HG03066 (cell line): ENCODE results near the gene PIK3R4.
A peak's percentile ranks its signal among the peaks of the same experiment; 100 is the strongest.

Experiments
- ATAC-seq: cut with Tn5 transposase; IDR thresholded peaks from one replicate; pipeline ENCODE4 v1.9.1; 2021; ENCODE audit warnings: low read depth; ENCODE audit not compliant: unreplicated experiment

Gene PIK3R4

DNA sequence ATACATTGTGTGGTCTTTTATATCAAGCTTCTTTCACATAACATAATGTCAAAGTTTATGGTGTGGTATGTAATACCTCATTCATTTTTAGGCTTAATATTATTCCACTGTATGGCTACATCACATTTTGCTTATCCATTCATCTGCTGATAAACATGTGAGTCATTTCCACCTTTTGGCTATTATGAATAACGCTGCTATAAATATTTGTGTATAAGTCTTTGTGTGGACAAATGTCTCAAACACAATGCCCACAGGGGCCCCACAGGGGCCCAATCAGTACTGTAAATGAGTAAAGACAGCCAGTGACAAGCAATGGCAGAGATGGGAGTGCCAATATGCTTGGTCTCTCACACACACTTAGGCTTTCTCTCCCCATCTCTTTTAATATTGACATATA, 54.2 kb downstream of the PIK3R4 start:
- ATAC-seq = no peak

DNA sequence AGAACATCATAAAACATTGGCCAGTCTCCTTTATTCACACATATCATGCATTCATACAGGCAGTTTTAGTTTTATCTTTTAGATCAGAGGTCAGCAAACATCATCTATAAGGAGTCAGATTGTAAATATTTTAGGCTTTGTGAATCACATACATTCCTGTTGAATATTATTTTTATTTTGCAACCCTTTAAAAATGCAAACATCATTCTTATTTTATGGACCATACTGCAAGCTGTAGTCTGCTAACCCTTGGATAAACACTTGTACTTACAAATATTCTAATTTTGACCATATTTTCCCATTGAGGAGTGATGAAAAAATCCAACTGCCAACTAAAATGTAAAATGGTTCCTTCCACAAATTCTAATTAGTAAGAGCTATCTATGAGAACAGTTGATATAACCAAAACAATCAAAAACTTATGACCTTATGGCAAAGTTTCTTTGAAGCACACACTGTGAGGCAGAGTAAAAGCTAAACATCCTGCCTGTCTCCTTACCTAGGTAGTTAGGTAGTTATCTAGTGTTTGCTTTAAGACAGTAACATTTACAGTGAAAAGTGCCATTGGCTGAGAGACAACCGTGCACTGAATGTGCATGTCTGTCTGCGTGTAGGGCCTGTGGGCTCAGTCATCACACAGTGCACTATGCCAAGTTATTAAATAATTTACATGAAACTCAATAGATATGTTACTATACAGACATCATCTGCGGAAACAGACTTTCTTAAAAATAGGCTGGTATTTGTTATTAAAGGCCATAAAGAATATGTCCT, 57.7 kb downstream of the PIK3R4 start:
- no peak for ATAC-seq

DNA sequence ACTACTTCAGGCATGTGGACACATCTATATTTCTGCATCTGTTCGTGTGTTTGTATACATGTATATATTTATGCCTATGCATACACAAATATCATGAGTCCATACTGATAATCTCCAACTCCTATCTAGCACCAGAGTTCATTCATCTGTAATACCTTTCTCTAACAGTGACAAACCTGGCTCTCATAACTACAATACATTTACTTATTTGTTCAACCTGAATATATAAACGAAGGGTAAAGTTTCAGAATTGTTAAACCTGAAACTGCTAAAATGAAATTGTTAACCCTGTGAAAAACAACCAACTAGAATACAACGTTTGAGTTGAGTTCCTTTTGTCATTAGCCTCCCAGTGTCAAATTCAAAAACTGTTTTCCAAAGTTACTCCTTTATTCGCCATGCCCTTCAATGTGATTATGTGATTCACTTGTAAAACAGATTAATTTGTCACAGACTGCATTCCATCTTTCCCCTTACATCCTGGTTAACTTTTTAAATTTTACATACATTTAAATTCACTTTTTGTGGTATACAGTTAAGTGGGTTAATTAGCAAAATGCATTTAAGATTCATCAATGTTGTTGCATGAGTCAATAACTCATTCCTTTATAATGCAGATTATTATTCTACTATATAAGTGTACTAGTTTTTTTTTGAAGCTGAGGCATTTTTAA, 58.5 kb downstream of the PIK3R4 start:
- ATAC-seq = peak; percentile 58

DNA sequence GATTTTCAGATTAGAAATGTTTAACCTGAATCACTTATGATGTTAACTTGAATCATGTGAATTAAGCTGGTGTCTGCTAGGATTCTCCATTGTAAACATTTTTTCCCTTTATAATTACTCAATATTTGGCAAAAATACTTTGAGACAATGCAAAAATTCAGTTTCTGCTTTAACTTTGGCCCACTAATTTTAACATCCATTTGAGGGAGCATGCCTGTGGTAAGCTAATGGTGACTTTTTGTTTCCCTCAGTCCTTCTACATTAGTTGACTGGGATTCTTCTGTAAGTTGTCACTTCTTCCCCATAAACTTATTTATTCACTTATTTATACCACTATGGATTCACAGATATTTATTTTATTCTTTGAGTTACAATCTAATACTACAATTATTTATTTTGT, 59.3 kb downstream of the PIK3R4 start:
- no peak for ATAC-seq

DNA sequence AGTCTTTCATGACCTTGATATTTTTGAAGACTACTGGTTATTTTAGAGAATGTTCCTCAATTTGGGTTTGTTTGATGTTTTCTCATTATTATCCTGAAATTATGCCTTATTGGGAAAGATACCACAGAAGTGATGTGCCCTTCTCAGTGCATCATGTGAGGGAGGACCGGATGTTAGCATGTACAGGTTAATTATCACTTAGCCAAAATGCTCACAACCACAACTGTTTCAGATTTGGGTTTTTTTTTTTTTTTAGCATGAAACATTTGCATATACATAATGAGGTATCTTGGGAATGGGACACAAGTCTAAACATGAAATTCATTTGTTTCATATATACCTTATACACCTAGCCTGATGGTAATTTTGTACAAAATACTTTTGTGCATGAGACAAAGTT, 59.8 kb downstream of the PIK3R4 start:
- peak; percentile 56 for ATAC-seq

DNA sequence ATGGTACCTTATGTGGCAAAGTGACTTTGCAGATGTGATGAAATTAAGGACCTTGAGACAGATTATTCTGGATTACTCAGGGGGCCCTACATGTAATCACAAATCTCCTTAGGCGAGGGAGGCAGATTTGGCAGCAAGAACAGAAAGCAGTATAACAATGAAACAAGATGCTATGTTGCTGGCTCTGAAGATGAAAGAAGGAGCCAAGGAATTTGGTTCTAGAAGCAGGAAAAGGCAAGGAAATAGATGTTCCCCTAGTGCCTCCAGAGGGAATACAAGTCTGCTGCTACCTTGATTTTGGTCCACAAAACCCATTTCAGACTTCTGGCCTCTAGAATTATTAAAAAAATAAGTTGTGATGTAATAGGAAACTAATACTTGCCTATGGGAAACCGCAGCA, 64.5 kb downstream of the PIK3R4 start:
- ATAC-seq = no peak

DNA sequence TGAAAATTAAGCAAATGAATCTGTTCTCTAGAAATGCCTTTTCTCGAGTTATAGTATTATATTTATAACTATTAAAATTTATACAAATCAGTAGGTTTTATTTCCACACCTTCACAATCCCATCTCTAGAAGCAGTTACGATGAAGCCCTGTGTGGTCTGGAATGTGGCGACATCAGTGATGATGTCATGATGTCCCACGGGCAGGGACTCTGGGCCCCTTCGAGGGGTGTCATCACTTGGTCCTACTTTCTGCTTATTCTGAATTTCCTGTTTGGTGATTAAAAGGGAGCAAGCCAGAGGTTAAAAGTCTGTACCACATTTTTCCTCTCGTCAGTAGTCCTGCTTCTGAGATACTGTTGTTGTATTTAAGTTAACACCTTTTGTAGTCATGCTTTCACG, 67.4 kb downstream of the PIK3R4 start:
- no peak for ATAC-seq

DNA sequence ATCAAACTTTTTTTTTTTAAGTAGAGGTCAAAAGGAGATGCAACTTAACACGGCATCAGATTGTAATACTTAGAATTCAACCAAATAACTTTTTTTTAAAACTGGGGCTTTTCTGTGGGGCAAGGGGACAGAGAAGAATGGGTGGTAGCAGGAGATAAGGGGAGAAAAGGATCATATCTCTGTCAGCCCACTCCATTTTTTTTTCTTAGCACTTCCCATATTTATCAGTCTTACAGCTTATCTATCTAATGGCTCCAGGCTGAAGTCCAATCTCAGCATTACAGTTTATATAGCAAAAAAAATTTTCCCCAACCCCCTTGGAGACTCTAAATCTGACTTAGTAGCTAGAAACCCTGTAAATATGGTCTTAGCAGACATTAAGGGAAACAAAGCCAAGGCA, 69.3 kb downstream of the PIK3R4 start:
- ATAC-seq = no peak

DNA sequence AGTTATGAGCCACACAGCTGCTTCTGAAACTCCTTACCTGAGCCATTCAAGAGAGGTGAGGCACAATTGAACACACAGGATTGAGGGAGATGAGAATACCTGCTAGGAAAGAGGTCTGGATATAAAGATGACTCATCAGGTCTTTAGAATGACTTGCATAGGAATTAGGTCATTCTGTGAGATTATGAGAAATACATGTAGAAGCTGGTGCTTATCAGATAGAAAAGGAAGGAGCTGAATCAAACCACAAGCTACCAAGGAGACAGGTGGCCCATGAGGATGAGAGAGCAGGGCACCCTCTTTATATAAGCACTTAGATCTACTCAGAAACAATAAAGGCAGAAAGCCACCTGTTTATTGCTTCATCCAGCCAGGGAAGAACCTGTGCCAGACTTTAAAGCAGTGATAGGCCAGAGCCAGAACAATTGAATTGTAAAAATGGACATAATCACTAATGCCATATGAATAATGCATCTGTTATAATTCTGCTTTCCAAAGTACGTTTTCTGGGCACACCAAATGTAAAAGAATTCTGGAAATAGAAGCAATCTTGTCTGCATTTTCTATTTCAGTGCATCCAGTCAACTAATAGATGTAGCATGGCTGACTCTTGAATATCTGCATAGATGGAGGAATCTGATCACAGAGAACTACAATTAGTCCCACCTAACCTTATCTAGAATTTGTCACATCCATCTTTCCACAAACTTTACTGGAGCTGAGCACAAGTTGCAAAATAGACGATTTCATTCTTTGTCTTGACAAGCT, 74.9 kb downstream of the PIK3R4 start:
- no peak for ATAC-seq

DNA sequence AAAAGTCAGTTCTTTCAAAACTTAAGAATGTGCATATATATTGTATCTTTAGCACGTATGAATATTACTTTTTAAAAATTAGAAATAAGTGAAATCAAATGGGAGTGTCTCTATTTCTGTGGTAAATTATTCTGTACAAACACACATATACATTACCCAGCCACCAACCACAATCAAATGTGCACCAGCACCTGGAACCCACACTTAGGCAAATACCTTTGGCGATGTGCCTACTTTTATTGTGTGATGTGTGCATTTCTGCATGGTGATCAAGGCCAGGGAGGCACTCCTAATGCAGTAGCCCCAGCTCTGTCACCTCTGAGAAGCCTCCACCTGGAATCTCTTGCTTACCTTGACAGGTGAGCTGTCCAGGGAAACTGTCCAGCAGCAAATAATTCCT, 76.9 kb downstream of the PIK3R4 start:
- ATAC-seq = no peak

DNA sequence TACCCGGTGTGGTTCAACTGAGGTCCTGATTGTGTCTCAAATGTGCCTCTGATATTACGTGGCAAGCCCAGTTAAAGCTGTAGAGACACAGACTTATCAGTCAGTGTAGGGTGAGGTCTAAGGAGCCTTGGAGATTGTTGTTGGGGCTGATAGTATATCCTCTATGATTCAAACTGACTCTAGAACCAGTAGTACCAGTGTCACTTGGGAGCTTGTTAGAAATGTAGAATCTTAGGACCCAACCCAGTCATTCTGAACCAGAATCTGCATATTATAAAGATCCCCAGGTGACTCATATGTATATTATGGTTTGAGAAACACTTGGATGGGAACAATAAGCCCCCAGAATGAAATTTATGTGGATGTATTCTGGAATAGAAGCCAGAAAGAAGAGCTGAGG, 83.5 kb downstream of the PIK3R4 start:
- no peak for ATAC-seq

DNA sequence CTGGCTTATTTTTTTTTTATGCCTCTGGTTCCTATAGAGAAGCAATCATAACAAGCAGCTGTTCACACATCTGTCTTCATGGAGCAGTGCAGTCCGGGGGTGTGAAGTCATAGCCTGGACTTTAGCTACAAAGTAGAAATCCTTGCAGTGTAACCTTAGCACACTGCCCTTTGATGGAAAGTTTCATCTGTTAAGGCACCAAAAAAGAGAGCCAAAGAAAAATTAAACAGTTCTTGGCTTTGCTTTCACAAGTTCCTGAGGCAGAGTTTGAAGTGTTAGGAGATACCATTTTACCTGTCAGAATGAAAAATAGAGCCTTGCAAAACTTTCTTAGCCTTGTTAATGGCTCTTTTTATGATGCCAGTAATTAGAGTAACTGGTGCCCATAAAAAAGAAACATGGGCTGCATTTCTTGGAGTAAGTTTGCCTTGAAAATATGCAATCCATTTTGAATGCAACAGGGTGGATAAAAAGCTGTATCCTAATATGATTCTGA, 84.1 kb downstream of the PIK3R4 start:
- no peak for ATAC-seq

DNA sequence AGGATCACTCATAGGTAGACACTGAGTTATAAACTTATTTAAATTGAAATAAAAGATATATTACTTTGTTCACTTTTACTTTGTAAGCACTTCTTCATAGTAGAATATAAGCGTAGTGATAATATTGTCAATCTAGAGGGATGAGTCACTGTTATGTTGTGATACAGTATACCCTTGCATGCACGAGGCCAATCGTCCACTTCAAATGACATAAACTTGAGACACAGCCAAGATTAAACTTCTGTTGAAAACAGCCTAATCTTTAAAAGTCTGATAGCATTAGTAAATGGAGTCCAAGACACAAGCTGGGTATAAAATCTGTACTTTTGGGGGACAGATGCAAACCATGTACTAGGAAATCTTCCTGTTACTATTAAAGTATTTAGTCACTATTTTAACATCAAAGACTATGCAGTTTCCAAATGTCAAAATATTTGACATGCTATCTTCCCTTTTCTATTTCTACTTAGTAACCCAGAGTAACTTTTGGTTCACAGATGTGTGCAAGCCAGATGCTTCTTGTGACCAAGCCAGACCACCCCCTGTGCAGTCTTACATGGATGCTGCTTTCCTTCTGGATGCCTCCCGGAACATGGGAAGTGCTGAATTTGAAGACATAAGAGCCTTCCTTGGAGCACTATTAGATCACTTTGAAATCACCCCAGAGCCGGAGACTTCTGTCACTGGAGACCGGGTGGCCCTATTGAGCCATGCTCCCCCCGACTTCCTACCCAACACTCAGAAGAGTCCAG, 85.3 kb downstream of the PIK3R4 start:
- no peak for ATAC-seq

DNA sequence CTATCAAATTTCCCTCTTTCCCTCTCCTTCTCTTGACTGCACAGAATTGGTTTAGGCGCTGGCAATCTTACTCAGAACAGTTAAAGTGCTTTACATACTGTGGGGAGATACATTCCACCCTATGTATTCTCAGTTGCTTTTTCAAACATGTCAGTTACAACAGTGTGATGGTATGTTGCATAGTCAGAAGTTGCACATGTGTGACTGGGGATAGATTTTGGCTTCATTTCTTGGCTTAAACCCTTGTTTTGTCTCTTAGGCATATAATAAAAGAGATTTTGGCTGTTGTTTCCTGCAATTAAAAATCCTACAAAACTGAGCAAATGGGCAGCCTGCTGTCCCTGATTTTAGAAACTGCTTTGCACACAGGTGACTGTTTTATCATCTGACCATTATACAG, 86.7 kb downstream of the PIK3R4 start:
- ATAC-seq = no peak

DNA sequence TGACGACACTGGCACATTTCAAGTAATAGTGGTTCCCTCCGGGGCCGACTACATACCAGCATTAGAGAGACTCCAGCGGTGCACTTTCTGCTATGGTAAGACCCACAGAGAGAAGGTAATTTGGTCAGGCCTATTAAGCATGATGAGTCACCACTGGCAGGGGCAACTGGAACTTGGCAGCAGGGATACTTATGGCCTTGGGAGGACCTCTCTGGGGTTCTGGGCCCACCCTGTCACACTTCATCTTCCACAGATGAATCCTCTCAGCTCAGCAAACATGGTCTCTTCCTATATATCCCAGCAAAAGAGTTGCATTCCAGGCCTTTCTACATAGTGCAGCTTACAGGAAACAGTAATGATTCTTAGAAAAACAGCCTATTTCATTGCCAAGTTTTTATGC, 88.0 kb downstream of the PIK3R4 start:
- no peak for ATAC-seq

DNA sequence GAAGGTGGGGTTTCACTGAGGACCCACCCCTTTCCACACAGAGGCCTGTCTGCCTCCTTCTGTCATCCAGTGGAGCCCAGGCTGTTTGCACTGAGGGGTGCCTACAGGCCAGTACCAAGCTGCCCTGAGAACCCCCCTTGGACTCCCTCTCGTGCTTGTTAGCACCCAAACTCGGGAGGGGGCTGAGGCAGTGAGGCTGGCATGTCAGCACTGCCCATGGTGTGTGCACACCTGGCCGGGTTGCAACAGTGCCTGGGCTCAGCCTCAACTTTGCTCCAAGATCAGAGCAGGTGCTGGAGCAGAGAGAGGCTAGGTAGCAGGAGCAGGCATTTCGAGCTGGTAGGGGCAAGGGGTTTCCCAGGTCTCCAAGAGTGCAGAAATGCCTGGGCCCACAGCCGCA, 90.0 kb downstream of the PIK3R4 start:
- ATAC-seq = no peak

DNA sequence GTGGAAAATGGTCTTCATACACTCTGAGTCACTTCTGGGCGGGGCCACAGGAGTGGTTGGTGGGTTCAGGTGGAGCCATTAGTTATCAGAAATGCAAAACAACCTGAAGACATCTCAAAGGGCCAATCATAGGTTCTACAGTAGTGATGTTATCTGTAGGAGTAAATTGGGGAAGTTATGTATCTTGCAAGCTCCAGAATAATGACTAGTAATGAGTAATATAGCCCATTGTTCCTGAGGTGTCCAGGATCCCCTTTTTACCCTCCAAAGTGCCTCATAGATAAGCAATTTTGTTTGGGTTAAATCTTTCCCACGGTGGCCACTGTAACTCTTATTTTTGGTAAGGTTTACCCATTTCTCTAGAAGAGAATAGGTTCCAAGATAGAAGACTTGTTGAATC, 91.7 kb downstream of the PIK3R4 start:
- no peak for ATAC-seq

DNA sequence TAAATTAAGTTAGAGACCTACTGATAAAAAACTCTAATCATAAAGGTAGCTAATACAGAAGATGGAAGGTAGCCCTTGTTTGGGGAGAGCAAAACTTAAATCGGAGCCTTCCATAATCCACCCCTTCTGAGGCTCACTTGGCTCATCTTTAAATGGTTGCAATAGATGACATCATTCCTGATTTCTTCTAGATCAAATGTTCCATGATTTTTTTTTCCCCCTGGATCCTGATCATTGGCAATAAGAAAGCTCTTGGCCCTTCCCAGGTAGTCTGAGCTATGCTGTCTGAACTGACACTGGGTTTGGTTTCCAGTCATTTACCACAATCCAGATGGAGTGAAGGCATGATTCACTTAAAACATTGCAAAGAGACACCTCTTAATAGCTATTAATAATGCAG, 92.5 kb downstream of the PIK3R4 start:
- no peak for ATAC-seq

DNA sequence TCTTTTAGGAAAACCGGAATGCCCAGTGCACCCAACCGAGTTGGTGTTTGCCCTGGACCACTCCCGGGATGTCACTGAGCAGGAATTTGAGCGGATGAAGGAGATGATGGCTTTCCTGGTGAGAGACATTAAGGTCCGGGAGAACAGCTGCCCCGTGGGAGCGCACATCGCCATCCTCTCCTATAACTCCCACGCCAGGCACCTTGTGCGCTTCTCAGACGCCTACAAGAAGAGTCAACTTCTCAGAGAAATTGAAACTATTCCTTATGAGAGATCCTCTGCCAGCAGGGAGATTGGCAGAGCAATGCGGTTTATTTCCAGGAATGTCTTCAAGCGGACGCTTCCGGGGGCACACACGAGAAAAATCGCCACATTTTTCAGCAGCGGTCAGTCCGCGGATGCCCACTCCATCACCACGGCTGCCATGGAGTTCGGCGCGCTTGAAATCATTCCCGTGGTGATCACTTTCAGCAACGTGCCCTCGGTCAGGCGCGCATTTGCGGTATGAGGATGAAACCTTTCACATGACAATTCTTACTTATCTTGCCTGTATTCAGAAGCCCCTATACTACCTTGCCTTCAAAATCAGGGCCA, 97.5 kb downstream of the PIK3R4 start:
- ATAC-seq = no peak

DNA sequence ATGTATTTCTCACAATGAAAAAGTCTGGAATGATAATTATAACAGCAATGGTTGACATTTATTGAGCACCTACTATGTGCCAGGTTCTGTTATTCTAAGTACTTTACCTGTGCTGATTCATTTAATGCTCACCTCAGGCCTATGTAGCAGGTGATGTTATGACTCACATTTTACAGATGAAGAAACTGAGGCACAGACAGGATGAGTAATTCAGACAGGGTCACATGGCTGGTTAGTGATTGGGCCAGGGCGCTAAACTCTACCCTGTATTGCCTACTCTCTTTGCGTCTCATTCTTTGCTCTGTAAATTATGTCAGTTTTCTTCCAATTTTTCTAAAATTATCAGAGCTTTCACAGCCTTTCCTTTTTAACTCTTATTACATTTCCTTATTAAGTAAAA, 98.3 kb downstream of the PIK3R4 start:
- no peak for ATAC-seq
